Embryonic facial prominence (tissue), 1 donor: ENCODE data around the gene RBX1.
"Not testable (repeated sequence)": the region's sequence is repeated elsewhere in the genome, so short reads cannot be mapped to it uniquely, and the experiment has no call there.

ENCODE experiments used
- DNase-seq: peaks from one replicate; pipeline ENCODE4 v3.0.0-alpha.2; 2016; ENCODE audit errors: extremely low spot score

The RBX1 gene

DNA sequence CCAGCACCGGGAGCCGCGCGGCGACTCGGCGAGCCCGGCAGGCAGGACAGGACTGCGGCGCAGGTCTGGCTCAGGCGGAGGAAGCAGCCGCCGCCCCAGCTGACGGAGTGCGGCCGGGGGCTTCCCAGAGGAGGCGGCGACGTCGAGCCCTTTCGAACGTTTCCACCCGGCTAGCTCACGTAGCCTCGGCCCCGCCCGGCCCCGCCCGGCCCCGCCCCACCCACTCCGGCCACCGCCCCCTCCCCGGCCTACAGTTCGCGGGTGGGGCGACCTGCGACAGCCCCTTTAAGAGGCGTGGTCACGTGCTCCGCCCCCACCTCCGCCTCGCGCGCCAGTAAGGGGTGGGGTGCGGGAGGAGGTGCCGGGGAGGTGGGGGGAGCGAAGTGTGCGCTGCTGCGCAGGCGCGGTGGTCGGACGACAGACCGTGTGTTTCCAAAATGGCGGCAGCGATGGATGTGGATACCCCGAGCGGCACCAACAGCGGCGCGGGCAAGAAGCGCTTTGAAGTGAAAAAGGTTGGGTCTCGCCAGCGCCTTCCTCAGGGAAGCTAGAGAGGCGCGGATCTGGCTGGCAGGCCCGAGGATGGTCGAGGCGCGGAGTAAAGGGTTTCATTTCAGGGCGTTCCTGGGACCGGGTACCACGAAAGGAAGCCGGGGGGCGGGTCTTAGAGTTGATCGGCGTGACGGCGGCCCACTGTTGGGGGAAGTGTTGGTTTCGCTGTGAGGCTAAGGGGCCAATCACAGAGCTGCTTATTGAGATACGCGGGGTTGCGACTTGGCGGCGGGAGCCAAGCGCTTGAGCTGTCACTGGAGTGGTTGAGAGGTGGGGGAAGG is at the start of gene RBX1:
Gene RBX1, plus strand, starts transcription at position 417 of the 833 bp plus-strand sequence. Its CDS starts 21 bp downstream, at position 438.
- peak; percentile 98 for DNase-seq

DNA sequence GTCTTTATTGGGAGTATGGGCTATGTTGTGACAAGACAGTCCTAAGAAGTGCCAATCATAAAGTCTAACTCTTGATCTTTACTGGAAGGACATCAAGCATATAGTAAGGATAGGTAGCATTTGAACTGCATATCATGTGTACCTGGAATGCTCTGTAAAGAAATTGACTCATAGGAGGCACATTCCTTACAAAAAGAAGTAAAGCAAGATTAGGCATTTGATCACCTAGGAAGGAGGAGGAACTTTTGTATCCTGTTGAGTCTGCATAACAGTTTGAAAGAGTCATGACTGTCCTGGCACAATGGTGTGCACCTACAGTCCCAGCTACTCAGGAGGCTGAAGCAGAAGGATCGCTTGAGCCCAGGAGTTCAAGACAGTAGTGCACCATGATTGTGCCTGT is 47.1 kb upstream of the RBX1 start:
- DNase-seq, result no peak

DNA sequence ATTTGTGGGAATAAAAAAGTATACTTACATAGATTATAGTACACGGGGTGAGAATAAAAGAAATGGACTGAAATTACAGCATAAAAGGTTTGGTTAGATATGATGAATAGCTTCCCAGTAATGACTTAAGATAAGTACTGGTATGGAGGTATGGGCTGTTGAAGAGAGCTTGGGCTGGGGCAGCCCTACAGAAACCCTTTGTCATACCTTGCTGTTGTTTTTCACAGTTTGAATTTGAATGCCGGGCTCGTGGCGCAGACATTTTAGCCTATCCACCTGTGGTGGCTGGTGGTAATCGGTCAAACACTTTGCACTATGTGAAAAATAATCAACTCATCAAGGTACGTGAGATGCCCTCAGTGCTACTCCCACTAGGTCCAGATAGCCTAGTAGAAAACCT is 42.3 kb upstream of the RBX1 start:
- no peak for DNase-seq

DNA sequence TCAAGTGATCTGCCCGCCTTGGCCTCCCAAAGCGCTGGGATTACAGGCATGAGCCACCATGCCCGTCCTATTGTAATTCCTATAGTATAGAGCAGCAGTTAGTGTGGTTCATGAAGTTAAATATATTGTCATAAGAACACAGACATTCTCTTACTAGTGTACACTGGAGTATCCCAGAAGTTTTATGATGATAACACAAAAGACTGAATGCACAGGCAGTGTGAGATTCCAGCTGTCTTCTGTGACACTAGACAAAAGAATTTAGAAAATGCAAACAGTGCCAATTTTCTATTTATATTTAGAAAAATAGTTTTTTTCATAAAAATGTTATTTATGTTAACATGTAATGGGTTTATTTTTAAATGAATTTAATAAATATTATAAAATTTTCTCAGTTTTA is 39.4 kb upstream of the RBX1 start:
- no peak for DNase-seq

DNA sequence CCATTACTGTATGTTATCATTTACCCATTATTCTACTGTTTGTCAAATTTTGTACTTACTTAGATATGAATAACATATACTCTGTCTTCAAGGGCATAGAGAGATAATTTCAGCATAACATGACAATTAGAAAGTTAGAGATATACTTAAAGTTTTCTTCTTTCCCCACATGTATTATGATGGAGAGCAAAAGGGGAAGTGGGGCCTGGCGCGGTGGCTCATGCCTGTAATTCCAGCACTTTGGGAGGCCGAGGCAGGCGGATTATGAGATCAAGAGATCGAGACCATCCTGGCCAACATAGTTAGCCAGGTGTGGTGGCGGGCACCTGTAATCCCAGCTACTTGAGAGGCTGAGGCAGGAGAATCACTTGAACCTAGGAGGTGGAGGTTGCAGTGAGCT is 38.2 kb upstream of the RBX1 start:
- DNase-seq, result not testable (repeated sequence)

DNA sequence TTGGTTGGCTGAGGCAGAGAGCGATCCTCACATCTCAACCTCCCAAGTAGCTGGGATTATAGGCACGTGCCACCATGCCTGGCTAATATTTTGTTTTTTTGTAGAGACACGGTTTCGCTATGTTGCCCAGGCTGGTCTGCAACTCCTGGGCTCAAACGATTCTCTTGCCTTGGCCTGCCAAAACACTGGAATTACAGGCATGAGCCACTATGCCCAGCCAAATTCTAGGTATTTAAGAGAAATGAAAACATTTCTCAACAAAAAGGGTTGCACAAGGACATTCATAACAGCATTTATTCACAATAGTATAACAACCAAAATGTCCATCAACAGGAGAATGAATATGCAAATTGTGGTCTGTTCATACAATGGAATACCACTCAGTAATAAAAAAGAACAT is 31.7 kb upstream of the RBX1 start:
- no peak for DNase-seq

DNA sequence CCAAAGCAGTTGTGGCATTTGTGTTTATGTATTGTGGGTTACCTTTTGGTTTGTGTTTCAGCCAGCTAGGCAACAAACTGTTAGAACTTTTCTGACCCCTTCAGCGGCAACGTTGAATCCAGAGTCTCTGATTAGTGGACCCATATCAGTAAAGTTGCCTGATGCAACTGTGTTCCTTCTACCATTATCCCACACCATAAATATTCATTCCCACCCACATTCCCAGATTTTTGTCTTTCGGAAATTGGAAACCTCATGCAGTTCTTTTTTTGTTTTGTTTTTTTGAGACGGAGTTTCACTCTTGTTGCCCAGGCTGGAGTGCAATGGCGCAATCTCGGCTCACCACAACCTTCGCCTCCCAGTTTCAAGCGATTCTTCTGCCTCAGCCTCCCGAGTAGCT is 30.7 kb upstream of the RBX1 start:
- DNase-seq, result no peak

DNA sequence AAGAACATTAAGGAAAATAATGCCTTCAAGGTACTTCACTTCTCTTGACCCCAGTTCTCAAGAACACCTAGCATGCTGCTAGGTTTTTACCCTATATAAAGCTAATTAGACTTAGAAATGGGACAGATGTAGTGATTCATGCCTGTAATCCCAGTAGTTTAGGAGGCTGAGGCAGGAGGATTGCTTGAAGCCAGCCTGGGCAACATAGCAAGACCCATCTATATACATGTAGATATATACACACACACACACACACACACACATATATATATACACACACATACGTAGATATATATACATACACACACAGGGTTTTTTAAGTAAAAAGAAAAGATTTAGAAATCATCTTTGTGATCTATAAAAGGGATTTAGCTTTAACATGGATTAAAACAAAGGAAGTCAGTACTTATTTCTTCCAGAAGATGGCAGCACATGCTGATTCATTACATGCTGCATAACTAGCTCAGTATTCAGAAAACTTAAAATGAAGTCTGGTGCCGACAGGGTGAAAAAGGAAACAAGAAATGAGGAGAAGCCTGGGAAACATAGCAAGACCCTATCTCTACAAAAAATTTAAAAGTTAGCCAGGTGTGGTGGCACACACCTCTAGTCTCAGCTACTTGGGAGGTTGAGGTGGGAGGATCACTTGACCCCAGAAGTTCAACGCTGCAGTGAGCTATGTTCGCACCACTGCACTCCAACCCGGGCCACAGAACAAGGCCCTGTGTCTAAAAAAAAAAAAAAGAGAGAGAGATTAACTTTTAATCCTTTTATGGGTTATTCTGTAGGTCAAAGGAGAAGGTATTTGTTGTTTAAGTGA is 28.5 kb upstream of the RBX1 start:
- DNase-seq, result peak; percentile 48

DNA sequence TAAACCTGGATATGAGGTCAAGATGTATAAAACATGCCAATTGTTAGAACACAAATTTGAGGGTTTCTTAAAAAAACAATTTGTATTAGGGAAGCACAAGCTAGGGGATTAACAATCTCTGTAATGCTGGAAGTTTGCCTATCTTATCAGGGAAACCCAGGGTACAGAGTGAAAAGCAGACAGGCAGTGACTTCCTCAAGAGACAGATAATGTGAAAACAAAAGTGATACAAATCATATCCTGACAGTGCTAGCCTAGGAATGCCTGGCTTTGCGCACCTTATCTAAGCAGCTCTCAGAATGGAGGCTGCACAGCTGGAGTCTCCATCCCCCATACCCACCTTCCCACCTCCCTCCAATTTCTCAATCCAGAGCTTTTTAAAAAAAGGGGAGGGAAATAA is 22.5 kb upstream of the RBX1 start:
- DNase-seq, result no peak

DNA sequence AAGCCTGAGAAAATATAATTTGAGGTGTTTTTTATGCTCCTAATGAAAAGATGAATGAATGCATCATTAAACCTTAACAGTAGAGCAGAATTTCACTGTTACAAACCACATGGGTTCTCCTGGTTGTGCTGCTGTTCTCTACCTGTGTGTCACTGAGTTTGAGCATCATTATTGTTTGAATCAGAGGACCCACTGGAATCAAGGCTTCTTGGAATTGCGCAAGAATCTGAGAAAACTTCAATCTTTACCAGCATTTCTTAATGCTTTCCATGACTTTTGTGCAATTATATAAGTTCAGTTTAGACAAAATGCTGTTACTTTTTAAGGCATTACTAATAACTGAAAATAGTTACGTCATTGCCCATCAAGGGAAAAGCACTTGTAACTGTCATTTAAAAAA is 18.8 kb upstream of the RBX1 start:
- DNase-seq, result no peak

DNA sequence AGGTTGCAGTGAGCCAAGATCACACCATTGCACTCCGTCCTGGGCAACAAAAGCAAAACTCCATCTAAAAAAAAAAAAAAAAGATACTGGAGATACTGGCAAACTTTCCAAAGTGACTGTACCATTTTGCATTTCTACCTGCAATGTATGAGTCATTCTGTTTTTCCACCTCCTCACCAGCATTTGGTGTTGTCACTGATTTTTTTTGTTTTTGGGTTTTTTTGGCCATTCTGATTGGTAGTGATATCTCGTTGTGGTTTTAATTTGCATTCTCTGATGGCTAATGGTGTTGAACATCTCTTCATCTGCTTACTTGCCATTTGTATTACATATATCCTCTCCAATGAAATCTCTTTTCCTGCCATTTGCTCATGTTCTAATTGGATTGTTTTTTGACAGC is 12.0 kb upstream of the RBX1 start:
- DNase-seq, result no peak

DNA sequence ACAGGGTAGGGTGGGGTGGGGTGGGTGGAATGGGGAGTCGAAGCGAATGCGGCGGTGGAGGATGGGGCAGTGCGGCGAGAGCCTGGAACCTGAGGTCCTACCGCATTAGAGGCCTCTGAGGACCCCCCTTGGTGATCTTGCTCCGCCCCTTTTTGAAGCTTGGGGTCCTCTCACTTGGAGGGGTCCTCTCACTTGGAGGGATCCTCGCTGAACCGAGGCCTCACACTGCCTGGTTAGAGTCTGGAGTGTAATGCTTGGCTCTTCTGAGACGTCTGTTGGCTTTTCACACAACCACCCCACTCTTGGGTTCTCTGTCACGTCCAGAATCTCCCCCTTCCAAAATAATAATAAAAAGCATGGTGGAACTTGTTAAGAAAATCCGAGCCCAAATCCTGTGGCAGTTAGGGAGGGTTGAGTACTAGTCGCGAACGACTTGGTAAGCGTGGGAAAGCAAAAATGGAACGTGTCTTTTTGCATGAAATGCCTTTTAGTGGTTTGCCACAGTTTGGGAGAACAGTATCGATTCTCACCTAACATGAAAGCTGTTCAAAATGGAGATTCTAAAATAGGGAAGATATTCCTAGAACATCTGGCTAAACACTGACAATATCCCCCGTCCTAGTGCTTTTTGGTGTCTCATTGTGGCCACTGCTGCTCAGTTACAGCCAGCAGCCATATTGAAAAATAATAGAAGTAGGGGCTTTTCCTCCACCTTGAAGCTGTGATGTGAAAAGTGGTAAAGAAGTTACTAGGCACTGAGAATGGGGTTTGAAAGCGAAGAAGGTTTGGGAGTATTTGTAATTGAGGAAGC is 822 bp downstream of the RBX1 start:
- no peak for DNase-seq

DNA sequence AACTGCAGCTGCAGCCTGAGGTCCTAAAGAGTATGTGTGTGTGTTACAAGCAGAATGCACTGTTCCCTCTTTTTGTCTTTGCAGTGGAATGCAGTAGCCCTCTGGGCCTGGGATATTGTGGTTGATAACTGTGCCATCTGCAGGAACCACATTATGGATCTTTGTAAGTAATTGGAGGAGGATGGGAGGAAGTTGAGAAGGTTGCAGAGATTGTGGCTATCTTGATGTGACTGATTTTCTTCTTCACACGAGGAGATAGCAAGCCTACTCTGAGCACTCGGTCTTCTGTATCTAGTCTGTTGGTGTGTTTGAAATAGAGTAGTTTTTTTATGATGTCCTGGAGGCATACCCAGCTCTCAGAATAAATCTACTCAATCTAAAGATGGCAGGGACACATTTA is 2.3 kb downstream of the RBX1 start:
- no peak for DNase-seq

DNA sequence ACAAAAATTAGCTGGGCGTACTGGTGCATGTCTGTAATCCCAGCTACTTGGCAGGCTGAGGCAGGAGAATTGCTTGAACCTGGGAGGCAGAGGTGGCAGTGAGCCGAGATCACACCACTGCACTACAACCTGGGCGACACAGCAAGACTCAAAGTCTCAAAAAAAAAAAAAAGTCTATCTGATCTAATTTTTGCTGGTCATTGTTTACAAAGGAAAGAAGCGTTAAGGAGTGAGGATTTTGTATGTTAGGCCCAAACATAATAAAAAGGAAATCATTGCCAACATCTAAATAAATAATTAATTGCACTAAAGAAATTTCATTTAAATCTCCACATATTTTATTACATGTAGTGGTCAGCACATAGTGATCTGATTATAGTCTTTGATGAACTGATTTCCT is 2.9 kb downstream of the RBX1 start:
- no peak for DNase-seq

DNA sequence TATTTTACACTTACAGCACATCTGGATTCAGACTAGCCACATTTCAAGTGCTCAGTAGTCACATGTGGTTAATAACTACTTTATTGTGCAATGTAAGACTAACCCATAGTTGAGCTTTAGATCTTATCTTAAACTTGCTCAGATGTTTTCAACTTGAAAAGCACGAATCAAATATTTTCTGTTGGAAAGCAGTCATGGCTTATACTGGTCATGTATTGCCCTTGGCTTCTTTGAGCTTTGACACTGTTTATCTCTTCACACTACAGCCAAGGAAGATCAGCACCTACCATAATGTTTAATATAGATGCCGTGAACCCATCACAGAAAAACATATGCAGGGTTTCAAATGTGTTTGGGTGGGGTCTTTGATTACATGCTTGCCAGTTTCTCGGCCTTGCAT is 4.4 kb downstream of the RBX1 start:
- no peak for DNase-seq

DNA sequence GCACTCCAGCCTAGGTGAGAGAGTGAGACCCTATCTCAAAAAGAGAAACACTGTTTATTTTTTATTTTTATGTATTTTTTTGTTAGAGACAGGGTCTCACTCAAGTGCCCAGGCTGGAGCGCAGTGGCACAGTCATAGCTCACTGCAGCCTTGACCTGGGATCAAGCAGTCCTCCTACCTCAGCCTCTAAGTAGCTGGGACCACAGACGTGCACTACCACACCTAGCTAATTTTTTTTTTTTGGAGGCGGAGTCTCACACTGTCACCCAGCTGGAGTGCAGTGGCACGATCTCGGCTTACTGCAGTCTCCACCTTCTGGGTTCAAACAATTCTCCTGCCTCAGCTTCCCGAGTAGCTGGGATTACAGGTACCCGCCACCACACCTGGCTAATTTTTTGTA is 6.4 kb downstream of the RBX1 start:
- DNase-seq, result no peak

DNA sequence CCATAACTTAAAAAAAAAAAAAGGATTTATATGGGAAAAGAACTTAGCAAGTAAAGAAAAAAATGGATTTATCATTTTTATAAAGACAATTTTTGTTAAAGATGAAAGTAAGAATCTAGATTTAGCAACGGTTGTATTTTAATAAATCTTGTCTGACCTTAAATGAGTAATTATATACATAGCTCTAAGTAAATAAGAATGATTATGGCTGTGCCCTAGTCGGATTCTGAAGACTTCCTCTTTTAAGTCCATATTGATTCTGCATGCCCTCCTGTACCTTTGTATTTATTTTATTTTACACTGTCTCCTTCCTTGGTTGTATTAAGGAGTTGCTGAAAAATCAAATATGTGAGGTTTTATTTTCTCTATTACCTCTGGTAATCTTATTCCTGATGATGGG is 7.1 kb downstream of the RBX1 start:
- no peak for DNase-seq

DNA sequence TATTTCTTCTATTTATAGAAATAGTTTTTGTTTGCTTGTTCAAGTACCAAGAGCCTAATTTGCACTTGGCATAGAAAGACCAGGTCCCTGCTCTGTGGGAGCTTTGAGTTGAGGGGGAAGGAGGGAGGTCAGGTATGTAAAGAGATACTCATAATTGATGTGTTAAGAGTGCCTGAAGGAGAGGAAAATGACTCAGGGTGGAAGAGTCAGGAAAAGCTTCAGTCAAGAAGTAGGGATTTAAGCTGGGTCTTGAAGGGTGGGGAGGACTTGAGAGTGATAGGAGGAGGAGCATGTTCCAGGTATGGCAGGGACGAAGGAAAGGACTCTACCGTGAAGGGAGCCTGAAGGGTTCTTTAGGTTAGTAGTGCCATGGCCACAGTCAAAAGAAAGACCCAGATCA is 9.0 kb downstream of the RBX1 start:
- no peak for DNase-seq

DNA sequence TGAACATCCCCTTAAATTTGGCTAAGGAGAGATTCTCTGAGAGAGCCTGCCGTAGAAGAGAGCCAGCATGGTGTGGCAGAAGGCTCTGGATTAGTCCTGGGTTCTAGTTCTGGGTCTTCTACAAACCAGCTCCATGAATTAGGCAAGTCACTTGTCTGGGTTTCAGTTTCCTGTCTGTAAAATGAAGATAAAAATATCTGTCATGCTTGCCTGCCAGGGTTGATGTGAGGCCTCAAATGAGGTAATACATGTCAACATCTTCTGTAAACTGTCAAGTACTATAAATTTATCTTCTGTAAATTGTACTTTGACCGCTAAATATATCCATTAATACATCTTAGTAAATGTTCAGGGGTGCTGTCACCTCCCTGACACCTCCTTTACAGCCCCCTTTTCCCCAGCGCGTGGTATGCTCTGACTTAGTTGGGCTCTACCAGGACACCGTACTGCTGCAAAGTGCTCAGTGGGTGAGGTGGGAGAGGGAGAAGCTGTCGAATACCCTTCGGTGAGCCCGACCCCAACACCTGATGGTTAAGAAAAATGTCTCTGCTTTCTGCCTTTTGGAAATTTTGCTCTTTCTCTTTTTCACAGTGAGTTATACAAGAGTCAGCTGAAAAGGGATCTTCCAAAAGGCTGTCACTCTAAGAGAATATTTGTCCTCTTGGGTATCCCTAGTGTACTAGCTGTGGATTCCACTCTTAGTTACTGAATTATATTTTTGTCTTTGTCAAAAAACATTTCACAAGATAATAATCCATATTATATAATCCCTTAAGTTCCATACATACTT is 15.0 kb downstream of the RBX1 start:
- no peak for DNase-seq

DNA sequence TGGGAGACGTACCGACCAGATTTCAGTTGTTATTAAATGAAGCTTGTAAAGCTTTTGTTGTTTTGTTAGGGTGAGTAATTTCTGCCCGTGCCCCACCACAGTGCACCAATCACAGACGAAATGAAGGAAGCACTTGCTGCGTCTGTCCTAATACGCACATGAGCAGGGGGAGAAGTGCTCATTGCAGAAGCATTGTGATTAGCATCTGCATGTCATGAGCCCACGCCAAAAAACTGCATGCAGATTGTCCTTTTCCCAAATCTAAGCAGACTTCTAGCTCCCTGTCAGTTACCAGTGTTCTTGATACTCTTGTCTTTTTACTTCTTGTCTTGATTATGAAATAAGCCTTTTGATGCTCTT is 15.5 kb downstream of the RBX1 start:
- DNase-seq, result no peak

DNA sequence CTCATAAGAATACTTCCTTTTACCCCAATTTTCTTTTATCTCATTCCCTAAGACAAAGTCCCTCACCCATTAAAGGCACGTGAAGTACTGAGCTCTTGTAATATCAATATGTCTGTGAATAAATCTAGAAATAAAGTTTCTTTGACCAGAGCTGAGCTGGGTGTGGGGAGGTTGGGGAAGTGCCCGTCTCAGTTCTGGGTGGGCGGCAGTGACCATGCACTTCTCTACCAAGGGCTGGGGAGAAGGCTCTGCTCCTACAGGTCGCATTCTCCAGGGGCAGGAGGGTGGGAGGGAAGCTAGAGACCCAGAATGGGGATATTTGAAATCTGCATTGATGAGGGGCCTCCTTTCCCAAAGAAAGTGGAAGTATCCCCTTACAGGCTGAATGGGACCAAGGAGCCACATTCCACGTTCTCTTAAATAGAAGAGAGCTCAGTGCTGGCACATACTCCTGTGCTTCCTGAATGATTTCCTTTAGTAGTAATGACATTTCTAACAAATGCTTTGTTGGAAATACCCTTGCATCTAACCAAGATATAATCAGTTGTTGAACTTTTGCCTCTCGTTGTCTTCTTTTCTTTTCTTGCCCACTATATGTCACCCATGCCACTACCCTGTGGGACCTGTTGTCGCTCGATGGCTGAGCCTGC is 16.1 kb downstream of the RBX1 start:
- no peak for DNase-seq
